HepG2 (cell line): Measurements from ENCODE around the gene FGD5. TPM values are rescaled to one million over a fixed set of nuclear protein-coding genes. Genes with fewer than 3 reads are reported as not detected.

Experiments used
- JUNB ChIP-seq: sonication (generic); formaldehyde crosslinking; IDR thresholded peaks from 2 replicates; pipeline ENCODE4 v1.8.0; 2022; ENCODE audit warnings: missing genetic modification reagents, mild to moderate bottlenecking, borderline replicate concordance
- NCOR1 ChIP-seq: fragments of 200-600 bp; sonication (generic); IDR thresholded peaks from 2 replicates; pipeline ENCODE4 v1.7.0; 2017; ENCODE audit warnings: antibody characterized with exemption, low read length, borderline replicate concordance
- ZMAT3 ChIP-seq: sonication (generic); formaldehyde crosslinking; conservative IDR thresholded peaks from 2 replicates; pipeline ENCODE4 v1.7.0; 2021; ENCODE audit warnings: missing genetic modification reagents
- polyA plus RNA-seq, 8 experiments: library from polyadenylated mRNA; depleted of rRNA in 3 of 8; stranded (reverse) in 7 of 8; unstranded in 1 of 8; fragments of >200 nt; fragmentation: Illumina TruSeq in 4 of 8; extraction: Trizol in 4 of 8; gene quantifications; 2 replicates each; pipeline versions ENCODE4 v1.2.1 to v1.2.3, GENCODE V29; 2011 to 2016; ENCODE audit warnings: low read depth in 4 of 8, missing spikeins in 1 of 8, mixed read lengths in 1 of 8; ENCODE audit not compliant: insufficient read depth in 1 of 8
- total RNA-seq, 5 experiments: library from RNA; depleted of rRNA; stranded (reverse); fragments of >200 nt; fragmentation: Illumina TruSeq; extraction: Trizol; gene quantifications; 2 replicates each; pipeline ENCODE4 v1.2.3, GENCODE V29; 2016; ENCODE audit warnings: low read depth in 1 of 5
- TF ChIP-seq, protein P1 (sequence below): sonication (generic); formaldehyde crosslinking; IDR thresholded peaks from 2 replicates; pipeline ENCODE4 v1.4.0; 2020; ENCODE audit warnings: missing genetic modification reagents
- TF ChIP-seq, protein P2 (sequence below): fragments of 450-650 bp; IDR thresholded peaks from 2 replicates; pipeline ENCODE4 v1.6.1; 2017; ENCODE audit warnings: mild to moderate bottlenecking
- TF ChIP-seq, protein P3 (sequence below): IDR thresholded peaks from 2 replicates; pipeline ENCODE4 v1.6.1; 2016; ENCODE audit warnings: missing genetic modification reagents, missing compliant biosample characterization
- TF ChIP-seq, protein P4 (sequence below): sonication (generic); formaldehyde crosslinking; IDR thresholded peaks from 2 replicates; pipeline ENCODE4 v1.5.0; 2020; ENCODE audit warnings: missing genetic modification reagents
- TF ChIP-seq, protein P5 (sequence below): IDR thresholded peaks from 2 replicates; pipeline ENCODE4 v1.6.1; 2016; ENCODE audit warnings: low read depth
- TF ChIP-seq, protein P6 (sequence below): sonication (generic); formaldehyde crosslinking; conservative IDR thresholded peaks from 2 replicates; pipeline ENCODE4 v1.4.0; 2020; ENCODE audit warnings: mild to moderate bottlenecking, missing genetic modification reagents, moderate library complexity

The FGD5 gene
- total and polyA plus RNA-seq, 2 of the 13 experiments (the other 11 are each of a cell fraction or from before 2014, with no cell fraction given), result 0.17 TPM; not detected in 1

DNA sequence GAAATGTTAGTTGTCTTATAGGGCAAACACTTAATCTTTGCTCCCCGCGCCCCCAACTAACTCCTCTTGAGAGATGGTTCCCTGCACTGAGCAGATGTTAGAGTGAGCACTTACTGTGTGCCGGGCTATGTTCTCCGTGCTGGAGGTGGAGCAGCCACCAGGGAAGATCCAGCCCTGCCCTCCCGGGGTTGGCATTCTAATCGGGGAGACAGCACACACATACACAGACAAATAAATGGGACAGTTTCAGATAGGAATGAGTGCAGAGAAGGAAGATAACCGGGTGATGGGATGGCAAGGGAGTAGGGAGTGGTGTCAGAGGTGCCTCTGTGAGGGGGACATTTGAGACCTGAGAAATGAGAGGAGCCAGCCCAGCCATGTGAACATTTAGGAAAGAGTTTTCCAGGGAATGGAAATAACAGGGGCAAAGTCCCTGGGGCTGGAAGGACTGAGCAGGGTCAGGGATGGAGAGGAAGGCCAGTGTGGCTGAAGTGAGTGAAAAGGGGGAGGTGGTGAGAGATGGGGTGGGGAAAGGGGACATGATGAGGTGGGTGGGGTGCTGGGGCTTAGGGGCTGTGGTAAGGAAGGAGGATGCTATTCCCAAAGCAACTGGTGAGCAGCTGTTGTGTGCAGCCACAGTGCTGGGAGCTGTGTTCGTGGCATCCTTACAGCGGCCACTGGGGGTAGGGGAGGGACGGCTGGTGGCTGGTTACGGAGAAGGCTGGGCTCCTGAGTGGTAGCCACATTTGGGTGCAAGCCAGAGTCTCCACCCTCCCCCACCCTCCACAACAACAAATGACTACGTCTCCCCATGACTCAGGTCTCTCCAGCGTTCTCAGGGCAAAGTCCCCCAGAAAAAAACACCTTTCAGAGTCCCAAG, 15.4 kb upstream of the FGD5 start (continued):
- TF ChIP-seq, protein P1, sequence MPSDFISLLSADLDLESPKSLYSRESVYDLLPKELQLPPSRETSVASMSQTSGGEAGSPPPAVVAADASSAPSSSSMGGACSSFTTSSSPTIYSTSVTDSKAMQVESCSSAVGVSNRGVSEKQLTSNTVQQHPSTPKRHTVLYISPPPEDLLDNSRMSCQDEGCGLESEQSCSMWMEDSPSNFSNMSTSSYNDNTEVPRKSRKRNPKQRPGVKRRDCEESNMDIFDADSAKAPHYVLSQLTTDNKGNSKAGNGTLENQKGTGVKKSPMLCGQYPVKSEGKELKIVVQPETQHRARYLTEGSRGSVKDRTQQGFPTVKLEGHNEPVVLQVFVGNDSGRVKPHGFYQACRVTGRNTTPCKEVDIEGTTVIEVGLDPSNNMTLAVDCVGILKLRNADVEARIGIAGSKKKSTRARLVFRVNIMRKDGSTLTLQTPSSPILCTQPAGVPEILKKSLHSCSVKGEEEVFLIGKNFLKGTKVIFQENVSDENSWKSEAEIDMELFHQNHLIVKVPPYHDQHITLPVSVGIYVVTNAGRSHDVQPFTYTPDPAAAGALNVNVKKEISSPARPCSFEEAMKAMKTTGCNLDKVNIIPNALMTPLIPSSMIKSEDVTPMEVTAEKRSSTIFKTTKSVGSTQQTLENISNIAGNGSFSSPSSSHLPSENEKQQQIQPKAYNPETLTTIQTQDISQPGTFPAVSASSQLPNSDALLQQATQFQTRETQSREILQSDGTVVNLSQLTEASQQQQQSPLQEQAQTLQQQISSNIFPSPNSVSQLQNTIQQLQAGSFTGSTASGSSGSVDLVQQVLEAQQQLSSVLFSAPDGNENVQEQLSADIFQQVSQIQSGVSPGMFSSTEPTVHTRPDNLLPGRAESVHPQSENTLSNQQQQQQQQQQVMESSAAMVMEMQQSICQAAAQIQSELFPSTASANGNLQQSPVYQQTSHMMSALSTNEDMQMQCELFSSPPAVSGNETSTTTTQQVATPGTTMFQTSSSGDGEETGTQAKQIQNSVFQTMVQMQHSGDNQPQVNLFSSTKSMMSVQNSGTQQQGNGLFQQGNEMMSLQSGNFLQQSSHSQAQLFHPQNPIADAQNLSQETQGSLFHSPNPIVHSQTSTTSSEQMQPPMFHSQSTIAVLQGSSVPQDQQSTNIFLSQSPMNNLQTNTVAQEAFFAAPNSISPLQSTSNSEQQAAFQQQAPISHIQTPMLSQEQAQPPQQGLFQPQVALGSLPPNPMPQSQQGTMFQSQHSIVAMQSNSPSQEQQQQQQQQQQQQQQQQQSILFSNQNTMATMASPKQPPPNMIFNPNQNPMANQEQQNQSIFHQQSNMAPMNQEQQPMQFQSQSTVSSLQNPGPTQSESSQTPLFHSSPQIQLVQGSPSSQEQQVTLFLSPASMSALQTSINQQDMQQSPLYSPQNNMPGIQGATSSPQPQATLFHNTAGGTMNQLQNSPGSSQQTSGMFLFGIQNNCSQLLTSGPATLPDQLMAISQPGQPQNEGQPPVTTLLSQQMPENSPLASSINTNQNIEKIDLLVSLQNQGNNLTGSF (CRISPR knock-in tag), result no peak
- TF ChIP-seq NCOR1, result peak; percentile 63; the same call in 1 of the 2 replicates
- TF ChIP-seq, protein P2, sequence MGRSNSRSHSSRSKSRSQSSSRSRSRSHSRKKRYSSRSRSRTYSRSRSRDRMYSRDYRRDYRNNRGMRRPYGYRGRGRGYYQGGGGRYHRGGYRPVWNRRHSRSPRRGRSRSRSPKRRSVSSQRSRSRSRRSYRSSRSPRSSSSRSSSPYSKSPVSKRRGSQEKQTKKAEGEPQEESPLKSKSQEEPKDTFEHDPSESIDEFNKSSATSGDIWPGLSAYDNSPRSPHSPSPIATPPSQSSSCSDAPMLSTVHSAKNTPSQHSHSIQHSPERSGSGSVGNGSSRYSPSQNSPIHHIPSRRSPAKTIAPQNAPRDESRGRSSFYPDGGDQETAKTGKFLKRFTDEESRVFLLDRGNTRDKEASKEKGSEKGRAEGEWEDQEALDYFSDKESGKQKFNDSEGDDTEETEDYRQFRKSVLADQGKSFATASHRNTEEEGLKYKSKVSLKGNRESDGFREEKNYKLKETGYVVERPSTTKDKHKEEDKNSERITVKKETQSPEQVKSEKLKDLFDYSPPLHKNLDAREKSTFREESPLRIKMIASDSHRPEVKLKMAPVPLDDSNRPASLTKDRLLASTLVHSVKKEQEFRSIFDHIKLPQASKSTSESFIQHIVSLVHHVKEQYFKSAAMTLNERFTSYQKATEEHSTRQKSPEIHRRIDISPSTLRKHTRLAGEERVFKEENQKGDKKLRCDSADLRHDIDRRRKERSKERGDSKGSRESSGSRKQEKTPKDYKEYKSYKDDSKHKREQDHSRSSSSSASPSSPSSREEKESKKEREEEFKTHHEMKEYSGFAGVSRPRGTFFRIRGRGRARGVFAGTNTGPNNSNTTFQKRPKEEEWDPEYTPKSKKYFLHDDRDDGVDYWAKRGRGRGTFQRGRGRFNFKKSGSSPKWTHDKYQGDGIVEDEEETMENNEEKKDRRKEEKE, result no peak
- TF ChIP-seq, protein P3, sequence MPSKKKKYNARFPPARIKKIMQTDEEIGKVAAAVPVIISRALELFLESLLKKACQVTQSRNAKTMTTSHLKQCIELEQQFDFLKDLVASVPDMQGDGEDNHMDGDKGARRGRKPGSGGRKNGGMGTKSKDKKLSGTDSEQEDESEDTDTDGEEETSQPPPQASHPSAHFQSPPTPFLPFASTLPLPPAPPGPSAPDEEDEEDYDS (CRISPR knock-in tag), result no peak
- no peak for TF ChIP-seq JUNB (CRISPR knock-in tag)
- TF ChIP-seq, protein P4, sequence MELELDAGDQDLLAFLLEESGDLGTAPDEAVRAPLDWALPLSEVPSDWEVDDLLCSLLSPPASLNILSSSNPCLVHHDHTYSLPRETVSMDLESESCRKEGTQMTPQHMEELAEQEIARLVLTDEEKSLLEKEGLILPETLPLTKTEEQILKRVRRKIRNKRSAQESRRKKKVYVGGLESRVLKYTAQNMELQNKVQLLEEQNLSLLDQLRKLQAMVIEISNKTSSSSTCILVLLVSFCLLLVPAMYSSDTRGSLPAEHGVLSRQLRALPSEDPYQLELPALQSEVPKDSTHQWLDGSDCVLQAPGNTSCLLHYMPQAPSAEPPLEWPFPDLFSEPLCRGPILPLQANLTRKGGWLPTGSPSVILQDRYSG (CRISPR knock-in tag), result no peak
- TF ChIP-seq ZMAT3 (CRISPR knock-in tag), result no peak
- TF ChIP-seq, protein P5, sequence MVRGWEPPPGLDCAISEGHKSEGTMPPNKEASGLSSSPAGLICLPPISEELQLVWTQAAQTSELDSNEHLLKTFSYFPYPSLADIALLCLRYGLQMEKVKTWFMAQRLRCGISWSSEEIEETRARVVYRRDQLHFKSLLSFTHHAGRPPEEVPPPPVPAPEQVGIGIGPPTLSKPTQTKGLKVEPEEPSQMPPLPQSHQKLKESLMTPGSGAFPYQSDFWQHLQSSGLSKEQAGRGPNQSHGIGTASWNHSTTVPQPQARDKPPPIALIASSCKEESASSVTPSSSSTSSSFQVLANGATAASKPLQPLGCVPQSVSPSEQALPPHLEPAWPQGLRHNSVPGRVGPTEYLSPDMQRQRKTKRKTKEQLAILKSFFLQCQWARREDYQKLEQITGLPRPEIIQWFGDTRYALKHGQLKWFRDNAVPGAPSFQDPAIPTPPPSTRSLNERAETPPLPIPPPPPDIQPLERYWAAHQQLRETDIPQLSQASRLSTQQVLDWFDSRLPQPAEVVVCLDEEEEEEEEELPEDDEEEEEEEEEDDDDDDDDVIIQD (CRISPR knock-in tag), result no peak
- TF ChIP-seq, protein P6, sequence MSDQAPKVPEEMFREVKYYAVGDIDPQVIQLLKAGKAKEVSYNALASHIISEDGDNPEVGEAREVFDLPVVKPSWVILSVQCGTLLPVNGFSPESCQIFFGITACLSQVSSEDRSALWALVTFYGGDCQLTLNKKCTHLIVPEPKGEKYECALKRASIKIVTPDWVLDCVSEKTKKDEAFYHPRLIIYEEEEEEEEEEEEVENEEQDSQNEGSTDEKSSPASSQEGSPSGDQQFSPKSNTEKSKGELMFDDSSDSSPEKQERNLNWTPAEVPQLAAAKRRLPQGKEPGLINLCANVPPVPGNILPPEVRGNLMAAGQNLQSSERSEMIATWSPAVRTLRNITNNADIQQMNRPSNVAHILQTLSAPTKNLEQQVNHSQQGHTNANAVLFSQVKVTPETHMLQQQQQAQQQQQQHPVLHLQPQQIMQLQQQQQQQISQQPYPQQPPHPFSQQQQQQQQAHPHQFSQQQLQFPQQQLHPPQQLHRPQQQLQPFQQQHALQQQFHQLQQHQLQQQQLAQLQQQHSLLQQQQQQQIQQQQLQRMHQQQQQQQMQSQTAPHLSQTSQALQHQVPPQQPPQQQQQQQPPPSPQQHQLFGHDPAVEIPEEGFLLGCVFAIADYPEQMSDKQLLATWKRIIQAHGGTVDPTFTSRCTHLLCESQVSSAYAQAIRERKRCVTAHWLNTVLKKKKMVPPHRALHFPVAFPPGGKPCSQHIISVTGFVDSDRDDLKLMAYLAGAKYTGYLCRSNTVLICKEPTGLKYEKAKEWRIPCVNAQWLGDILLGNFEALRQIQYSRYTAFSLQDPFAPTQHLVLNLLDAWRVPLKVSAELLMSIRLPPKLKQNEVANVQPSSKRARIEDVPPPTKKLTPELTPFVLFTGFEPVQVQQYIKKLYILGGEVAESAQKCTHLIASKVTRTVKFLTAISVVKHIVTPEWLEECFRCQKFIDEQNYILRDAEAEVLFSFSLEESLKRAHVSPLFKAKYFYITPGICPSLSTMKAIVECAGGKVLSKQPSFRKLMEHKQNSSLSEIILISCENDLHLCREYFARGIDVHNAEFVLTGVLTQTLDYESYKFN (CRISPR knock-in tag), result peak; percentile 59
